ENCODE measurements around the gene FCN2. TPM values are rescaled to one million over a fixed set of nuclear protein-coding genes. Genes with fewer than 3 reads are reported as not detected.

FCN2 gene
- total and polyA plus RNA-seq, 2 experiments from 2014 or later = not detected

GRCh38 chr9:134843740-134844139, 36.9 kb upstream of the FCN2 start:
- H3K36me3 ChIP-seq = no peaks in the 10 kb centered on the region

DNA sequence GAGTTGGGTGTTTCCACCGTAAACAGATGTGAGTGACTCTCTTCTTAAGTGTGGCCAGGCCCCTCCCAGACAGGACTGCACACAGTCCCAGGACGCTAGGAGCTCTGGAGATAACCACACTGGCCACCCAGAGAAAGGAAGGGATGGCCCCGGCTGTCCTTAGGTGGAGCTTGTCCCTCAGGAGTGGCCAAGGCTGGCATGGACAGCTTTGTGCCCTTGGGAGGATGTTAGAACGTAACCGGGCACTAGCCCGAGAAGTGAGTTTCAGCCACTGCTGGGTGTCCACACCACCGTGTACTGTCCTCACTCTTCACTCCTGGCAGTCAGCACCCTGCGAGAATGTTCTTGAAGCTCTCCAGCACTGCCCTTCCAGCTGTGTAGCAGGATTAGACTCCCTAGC, 35.8 kb upstream of the FCN2 start:
- Histone ChIP-seq H3K27ac (no peak overlapping the region), H3K27me3 (no peaks in the 10 kb centered on the region), H3K4me1 (ENCODE audit: low read depth) (no peaks in the 10 kb centered on the region), H3K4me3 (no peak overlapping the region), H3K36me3 (no peaks in the 10 kb centered on the region), H3K9me3 (ENCODE audit: low read depth) (no peaks in the 10 kb centered on the region)
- DNase-seq (ENCODE audit: low read depth in 1 of 2, low spot score in 1 of 2) = no peak
- TF ChIP-seq CTCF (IDR thresholded peaks at IDR 0.05; ENCODE audit: low read depth, low read length) = no peak

More at GRCh38 chr9:134843740-134844139, 36.9 kb upstream of the FCN2 start:
- H3K27me3 ChIP-seq = no peaks in the 10 kb centered on the region
- no peak overlapping the region for H3K4me3 ChIP-seq
- H3K4me1 ChIP-seq (ENCODE audit: low read depth) = no peaks in the 10 kb centered on the region
- no peak for TF ChIP-seq CTCF (IDR thresholded peaks at IDR 0.05; ENCODE audit: low read depth, low read length)
- no peak for DNase-seq (ENCODE audit: low read depth in 1 of 2, low spot score in 1 of 2)
- no peak overlapping the region for H3K27ac ChIP-seq
- no peaks in the 10 kb centered on the region for H3K9me3 ChIP-seq (ENCODE audit: low read depth)

DNA sequence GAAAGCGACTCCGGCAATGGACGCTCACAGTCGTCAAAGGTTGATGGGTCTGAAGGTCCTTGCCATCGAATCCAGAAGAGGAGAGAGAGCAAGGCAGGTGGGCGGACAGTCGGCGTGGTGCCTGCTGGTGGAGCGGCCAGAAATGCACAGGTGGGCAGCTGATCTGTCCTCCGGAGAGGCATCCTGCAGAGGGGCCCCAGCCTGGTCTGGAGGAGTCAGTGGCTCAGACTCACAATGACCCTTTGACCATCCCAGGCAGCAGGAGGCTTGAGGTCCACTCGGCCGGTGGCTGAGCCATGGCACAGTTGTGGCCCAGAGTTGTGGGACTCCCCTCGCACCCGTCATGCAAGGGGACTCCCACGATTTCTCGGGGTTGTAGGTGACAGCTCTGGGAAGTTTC, 34.4 kb upstream of the FCN2 start:
- Histone ChIP-seq H3K4me3 (no peak overlapping the region), H3K27ac (no peak overlapping the region), H3K27me3 (no peaks in the 10 kb centered on the region), H3K4me1 (ENCODE audit: low read depth) (no peaks in the 10 kb centered on the region), H3K9me3 (ENCODE audit: low read depth) (no peaks in the 10 kb centered on the region), H3K36me3 (no peaks in the 10 kb centered on the region)
- TF ChIP-seq CTCF (IDR thresholded peaks at IDR 0.05; ENCODE audit: low read depth, low read length) = no peak
- DNase-seq (ENCODE audit: low read depth in 1 of 2, low spot score in 1 of 2) = no peak

DNA sequence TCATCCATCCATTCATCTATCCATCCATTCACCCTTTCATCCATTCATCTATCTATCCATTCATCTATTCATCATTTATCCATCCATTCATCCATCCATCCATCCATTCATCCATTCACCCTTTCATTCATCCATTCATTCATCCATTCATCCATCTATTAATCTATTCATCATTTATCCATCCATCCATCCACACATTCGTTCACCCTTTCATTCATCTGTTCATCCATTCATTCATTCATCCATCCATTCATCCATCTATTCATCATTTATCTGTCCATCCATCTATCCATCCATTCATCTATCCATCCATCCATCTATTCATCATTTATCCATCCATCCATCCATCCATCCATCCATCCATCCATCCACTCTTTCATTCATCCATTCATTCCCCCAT, 33.9 kb upstream of the FCN2 start:
- DNase-seq (ENCODE audit: low read depth in 1 of 2, low spot score in 1 of 2) = no peak
- no peaks in the 10 kb centered on the region for H3K36me3 ChIP-seq
- H3K27me3 ChIP-seq = no peaks in the 10 kb centered on the region
- H3K27ac ChIP-seq = no peak overlapping the region
- no peaks in the 10 kb centered on the region for H3K4me1 ChIP-seq (ENCODE audit: low read depth)
- H3K4me3 ChIP-seq = no peak overlapping the region
- no peaks in the 10 kb centered on the region for H3K9me3 ChIP-seq (ENCODE audit: low read depth)
- no peak for TF ChIP-seq CTCF (IDR thresholded peaks at IDR 0.05; ENCODE audit: low read depth, low read length)

DNA sequence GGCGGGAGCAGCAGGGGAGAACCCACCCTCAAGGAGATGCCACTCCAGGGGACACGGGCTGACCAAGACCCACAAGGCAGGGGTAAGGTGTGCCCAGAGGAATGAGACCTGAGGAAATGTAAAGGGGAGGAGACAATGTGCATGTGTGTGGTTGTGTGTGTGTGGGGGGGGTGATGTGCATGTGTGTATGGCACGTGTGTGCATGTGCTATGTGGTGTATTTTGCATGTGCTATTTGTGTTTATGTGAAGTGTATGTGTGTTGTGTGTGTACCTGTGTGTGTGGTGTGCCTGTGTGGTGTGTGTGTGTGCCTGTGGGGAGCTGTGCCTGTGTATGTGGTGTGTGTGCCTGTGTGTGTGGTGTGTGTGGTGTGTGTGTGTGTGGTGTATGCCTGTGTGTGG, 33.5 kb upstream of the FCN2 start:
- Histone ChIP-seq H3K9me3 (ENCODE audit: low read depth) (no peaks in the 10 kb centered on the region), H3K36me3 (no peaks in the 10 kb centered on the region), H3K27me3 (no peaks in the 10 kb centered on the region), H3K4me3 (no peak overlapping the region), H3K27ac (no peak overlapping the region), H3K4me1 (ENCODE audit: low read depth) (no peaks in the 10 kb centered on the region)
- no peak for TF ChIP-seq CTCF (IDR thresholded peaks at IDR 0.05; ENCODE audit: low read depth, low read length)
- no peak for DNase-seq (ENCODE audit: low read depth in 1 of 2, low spot score in 1 of 2)
